HG03108 (cell line): ENCODE results near the gene ASIC1.

ENCODE experiments used
- ATAC-seq: cut with Tn5 transposase; IDR thresholded peaks from one replicate; pipeline ENCODE4 v1.9.1; 2021; ENCODE audit warnings: moderate library complexity; ENCODE audit not compliant: unreplicated experiment

ASIC1 gene

GRCh38 chr12:50060120-50060468 is 2.7 kb downstream of the ASIC1 start:
- ATAC-seq, result no peak

GRCh38 chr12:50061171-50061570 is 3.8 kb downstream of the ASIC1 start:
- ATAC-seq, result no peak

DNA sequence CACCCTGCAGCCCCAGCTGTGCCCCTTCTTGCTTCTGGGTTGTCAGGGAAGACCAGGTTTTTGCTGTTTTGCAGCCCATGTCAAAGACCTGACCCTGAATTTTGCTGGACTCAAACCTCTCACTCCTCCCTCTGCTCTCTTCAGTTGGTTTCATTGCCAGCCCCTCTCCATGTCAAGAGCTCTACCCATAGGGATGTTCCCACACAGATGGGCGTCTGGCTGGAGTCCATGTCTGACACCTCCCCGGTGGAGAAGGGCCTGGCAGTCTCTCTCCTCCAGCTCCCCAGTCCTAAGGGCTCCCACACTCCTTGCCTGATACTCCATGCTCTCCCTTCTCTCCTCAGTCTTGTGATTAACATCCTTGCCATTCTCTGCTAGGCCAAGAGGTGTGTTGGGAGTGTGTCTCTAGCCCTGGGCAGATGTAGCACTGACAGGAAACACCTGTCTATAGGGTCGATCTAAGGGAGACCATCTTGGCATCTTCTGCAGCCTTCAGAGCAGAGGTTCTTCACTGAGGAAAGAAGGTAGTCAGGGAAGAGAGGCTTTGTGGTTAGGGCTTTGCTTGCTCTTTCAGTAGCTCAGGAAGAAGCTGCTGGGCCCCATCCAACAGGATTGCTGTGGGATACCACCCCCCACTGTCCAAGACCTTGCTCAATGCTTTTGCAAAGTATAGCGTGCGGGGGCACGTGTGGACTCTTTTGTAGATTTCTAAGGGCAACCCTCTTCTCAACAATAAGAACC is 4.7 kb downstream of the ASIC1 start:
- ATAC-seq, result no peak

DNA sequence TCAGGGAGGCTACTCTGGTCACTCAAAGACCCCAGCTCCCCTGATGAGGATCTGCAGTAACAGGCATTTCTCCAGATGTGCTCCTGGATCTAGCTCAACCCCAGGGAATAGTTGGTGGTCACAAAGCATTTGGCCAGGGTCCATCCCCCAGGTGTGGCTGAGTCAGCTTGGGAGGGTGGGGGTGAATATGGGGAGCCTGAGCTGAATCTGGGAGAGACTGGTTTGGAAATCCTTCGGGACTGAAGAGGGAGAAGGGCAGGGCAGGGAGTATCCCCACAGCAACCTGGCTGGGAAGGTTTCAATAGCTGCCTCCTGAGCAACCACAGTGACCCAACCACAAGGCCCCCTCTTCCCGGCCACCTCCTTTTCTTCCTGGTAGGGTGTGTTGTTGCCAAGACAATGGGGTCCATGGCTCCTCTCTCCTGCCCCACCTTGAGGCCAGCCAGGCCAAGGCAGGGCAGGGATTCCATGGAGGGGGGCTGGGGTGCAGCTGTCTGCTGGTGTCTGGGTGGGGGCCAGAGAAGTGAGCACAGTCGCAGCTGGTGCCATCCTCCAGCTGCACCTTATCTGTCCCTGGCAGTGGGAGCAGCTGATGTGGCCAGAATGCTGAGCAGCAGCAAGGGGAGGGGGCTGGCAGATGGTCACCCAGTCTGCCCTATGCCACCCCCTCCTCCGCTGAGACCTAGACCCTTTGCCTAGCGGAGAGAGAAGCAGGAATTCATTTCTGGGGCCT is 5.5 kb downstream of the ASIC1 start:
- ATAC-seq, result no peak

- ATAC-seq, result no peak
Measured at GRCh38 chr12:50065726-50066310, 8.4 kb downstream of the ASIC1 start.

GRCh38 chr12:50066402-50066801 is 9.0 kb downstream of the ASIC1 start:
- no peak for ATAC-seq

GRCh38 chr12:50069069-50069468 is 11.7 kb downstream of the ASIC1 start:
- ATAC-seq, result no peak

GRCh38 chr12:50069539-50069938 is 12.1 kb downstream of the ASIC1 start:
- ATAC-seq, result no peak

GRCh38 chr12:50070314-50071060 is 13.1 kb downstream of the ASIC1 start:
- ATAC-seq, result no peak

GRCh38 chr12:50072198-50072907 is 15.0 kb downstream of the ASIC1 start:
- no peak for ATAC-seq

DNA sequence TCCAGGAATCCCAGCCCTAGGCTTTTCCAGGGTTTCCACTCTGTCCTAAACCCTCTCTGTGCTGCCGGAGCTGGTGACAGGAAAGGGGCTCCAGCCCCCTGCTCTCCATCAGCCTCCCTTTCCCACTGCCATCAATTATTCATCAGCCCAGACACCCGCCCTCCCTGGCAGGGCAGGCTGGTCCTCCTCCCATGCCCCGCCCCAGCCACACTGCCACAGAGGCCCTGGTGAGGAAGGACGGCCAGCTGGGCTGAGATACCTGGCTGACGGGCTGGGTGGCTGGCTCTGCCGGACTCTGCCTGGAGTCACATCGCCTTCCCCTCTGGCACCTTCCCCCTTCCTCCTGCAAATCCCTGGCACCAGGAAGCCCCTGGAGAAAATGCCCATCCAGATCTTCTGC is 15.8 kb downstream of the ASIC1 start:
- ATAC-seq, result no peak

GRCh38 chr12:50073712-50074111 is 16.3 kb downstream of the ASIC1 start:
- no peak for ATAC-seq

DNA sequence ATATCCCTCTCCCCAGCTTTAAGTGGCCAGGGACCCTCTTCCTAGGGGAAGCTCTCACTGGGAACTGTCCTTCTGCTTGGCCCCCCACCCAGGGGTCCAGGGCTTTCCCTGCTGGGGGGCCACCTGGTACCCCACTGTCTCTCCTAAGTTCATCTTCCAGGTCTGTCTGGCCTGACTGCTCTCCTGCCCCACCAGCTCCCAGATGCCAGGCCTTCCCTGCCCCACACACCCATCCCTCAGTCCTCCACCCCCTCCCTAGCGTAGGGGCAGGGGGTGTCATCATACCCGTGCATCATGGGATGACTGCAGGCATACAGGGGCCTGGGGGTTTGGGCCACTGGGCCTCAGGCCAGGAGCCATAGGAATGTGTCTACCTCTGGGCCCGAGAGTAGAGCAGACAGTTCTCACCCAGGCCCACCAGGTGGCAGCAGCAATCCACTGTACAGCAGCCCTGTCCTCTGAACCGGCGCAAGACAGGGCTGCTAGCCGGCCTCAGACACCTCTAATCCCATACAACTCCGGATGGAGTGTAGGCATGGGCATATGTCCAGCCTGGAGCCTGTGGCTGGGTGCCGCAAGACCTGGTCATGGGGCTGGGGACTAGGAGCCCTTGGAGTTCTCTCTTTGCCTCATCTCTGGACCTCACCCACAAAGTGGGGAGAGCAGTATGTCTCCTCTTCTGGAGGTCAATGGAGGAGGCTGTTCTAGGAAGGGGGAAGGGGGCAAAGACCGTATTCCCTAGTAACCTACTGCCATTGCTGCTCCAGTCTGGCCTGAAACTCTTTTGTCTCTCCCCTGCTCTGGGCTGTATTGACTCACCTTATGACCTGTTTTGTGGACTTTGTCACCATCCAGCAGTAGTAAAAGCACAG is 17.8 kb downstream of the ASIC1 start:
- peak; percentile 72 for ATAC-seq

DNA sequence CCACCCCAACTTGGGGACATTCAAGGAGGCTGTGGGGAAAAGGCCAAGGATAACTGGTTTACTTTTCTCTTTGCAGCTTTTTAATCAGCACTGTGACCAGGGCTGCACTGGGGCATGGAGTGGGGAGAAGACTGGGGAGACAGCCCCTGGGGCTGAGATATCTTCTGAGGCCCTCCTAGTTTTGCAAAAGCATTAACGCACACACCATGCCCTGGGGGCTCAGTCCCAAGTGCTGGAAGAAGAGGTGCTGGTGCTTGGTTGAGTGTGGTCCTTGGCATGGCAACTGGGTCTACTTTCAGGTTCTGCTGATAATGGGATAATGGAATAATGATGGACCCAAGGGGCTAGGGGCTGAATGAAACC is 18.4 kb downstream of the ASIC1 start:
- no peak for ATAC-seq

GRCh38 chr12:50077099-50077498 is 19.7 kb downstream of the ASIC1 start:
- ATAC-seq, result no peak

- no peak for ATAC-seq
Measured at GRCh38 chr12:50078281-50078680, 20.9 kb downstream of the ASIC1 start.

GRCh38 chr12:50079771-50080170 is 22.4 kb downstream of the ASIC1 start:
- no peak for ATAC-seq

DNA sequence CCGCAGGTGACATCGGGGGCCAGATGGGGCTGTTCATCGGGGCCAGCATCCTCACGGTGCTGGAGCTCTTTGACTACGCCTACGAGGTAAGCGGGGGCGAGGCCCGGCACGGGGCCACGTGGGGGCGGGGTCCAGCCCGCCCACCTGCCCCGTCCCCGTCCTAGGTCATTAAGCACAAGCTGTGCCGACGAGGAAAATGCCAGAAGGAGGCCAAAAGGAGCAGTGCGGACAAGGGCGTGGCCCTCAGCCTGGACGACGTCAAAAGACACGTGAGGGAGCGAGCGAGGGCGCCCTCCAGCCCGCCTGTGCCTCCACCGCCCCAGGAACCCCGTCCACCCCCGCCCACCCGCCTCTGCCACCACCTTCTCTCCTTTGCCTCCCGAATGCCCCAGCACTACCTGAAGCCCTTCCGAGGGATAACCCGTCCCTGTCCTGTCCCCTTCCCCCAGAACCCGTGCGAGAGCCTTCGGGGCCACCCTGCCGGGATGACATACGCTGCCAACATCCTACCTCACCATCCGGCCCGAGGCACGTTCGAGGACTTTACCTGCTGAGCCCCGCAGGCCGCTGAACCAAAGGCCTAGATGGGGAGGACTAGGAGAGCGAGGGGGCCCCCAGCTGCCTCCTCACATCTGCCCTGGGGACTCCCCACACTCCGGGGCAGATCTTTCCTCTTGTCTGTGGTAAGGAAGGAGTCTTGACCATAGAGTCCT is 23.9 kb downstream of the ASIC1 start:
- no peak for ATAC-seq

DNA sequence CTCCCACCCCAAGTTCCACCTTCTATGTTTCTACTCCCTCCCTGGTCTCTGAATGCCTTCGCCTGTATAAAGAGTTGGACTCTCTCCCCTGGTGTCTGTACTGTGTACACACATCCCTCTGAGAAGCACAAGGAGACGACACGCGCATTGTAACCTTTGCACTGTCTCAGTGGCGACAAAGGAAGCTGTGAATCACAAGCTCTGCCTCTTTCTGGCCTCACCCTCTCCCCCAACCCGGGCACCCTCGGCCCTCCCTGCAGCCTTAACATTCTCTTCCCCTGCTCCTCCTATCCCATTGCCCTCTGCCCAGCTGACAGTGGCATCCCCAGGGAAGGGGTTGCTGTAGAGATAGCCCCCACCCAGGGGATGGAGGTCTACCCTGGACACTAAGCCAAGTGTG is 25.2 kb downstream of the ASIC1 start:
- ATAC-seq, result no peak
